Loucy (cell line): ENCODE results near the gene FOXJ2.

Source experiments
- CTCF ChIP-seq: fragments of 200-600 bp; sonication (generic); conservative IDR thresholded peaks from 2 replicates; pipeline ENCODE4 v1.5.1; 2014; ENCODE audit warnings: mild to moderate bottlenecking, antibody characterized with exemption, low read length
- EZH2phosphoT487 ChIP-seq: fragments of 200-600 bp; IDR thresholded peaks from 2 replicates; pipeline ENCODE4 v1.6.1; 2018; ENCODE audit warnings: antibody characterized with exemption, mild to moderate bottlenecking, moderate library complexity, borderline replicate concordance

DNA sequence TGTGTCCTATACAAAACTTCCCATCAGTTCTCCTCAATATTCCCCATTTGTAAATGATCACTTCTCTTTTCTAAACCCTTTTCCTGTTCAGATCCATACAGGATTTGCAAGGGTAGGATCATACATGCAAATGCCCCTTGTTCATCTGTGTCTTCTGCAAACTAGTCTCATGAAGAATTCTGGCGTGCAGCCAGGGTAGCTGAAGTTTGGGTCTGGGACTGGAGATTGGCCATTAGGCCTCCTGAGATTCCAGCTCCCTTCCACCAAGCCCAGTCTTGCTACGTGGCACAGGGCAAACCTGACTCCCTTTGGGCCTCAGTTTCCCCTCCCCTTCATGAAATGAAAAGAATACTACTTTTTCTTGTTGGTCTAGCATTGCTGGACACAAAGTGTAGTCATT, 22.3 kb downstream of the FOXJ2 start:
- no peak for TF ChIP-seq CTCF
- no peak for TF ChIP-seq EZH2phosphoT487
